ENCODE measurements around the gene CES1. TPM values are rescaled to one million over a fixed set of nuclear protein-coding genes. Genes with fewer than 3 reads are reported as not detected.
"Not testable (repeated sequence)": the region's sequence is repeated elsewhere in the genome, so short reads cannot be mapped to it uniquely, and the experiment has no call there.

The CES1 gene
- total and polyA plus RNA-seq, 7 donors, result 1.3 to 4.9 (median 3.2) TPM

- Histone ChIP-seq H3K4me3 (no peak overlapping the region), H3K27ac (no peak overlapping the region), H3K9me3 (no peaks in the 10 kb centered on the region), H3K27me3 (ENCODE audit: insufficient read depth in 3 of 3, low read length in 2 of 3) (no peaks in the 10 kb centered on the region), H3K36me3 (ENCODE audit: insufficient read depth in 1 of 2, low read depth in 1 of 2) (no peaks in the 10 kb centered on the region), H3K4me1 (no peaks in the 10 kb centered on the region)
- no peak for DNase-seq
- intact Hi-C loops (cut with DNase I), result loop anchor here in 1 of 2 donors (2.0 kb wide), 1 partner anchor 71 kb away; no protein-coding TSS in a partner anchor
- 80 to 84% (median 81%) methylated on average over 7 of the region's 7 CpGs for WGBS, 3 donors
- ATAC-seq, result no peak
- TF ChIP-seq CTCF (IDR thresholded peaks at IDR 0.05), result no peak
Observed at GRCh38 chr16:55834049-55834448, 1.2 kb upstream of the CES1 start.

- H3K27me3 ChIP-seq (ENCODE audit: insufficient read depth in 3 of 3, low read length in 2 of 3), result no peaks in the 10 kb centered on the region
- DNase-seq, result no peak
- H3K4me1 ChIP-seq, result no peaks in the 10 kb centered on the region
- ATAC-seq, result no peak
- H3K36me3 ChIP-seq (ENCODE audit: insufficient read depth in 1 of 2, low read depth in 1 of 2), result no peaks in the 10 kb centered on the region
- 79 to 81% (median 80%) methylated on average over 17 of the region's 17 CpGs for WGBS, 3 donors
- intact Hi-C loops (cut with DNase I), result no loop called here
- no peaks in the 10 kb centered on the region for H3K9me3 ChIP-seq
- no peak overlapping the region for H3K27ac ChIP-seq
- peak overlapping the region; percentile 44 for H3K4me3 ChIP-seq
- TF ChIP-seq CTCF (IDR thresholded peaks at IDR 0.05), result no peak
Observed at GRCh38 chr16:55832425-55832772, 497 bp downstream of the CES1 start.

- intact Hi-C loops (cut with DNase I), result no loop called here
Observed at GRCh38 chr16:55830658-55831294, 2.1 kb downstream of the CES1 start.

GRCh38 chr16:55829232-55829631 lies 3.7 kb downstream of the CES1 start:
- not testable (repeated sequence) for H3K4me3 ChIP-seq; H3K4me1 ChIP-seq; H3K9me3 ChIP-seq; H3K36me3 ChIP-seq (ENCODE audit: insufficient read depth in 1 of 2, low read depth in 1 of 2); H3K27me3 ChIP-seq (ENCODE audit: insufficient read depth in 3 of 3, low read length in 2 of 3); DNase-seq; H3K27ac ChIP-seq; ATAC-seq
- WGBS, 3 donors, result 76 to 95% (median 91%) methylated on average over 3 of the region's 3 CpGs
- intact Hi-C loops (cut with DNase I), result loop anchor here in 1 of 2 donors (2.0 kb wide), 1 partner anchor 62 kb away; no protein-coding TSS in a partner anchor

More at GRCh38 chr16:55830658-55831294, 2.1 kb downstream of the CES1 start:
- WGBS, 3 donors, result 79 to 87% (median 87%) methylated on average over 6 of the region's 6 CpGs
- no peaks in the 10 kb centered on the region for H3K27me3 ChIP-seq (ENCODE audit: insufficient read depth in 3 of 3, low read length in 2 of 3)
- TF ChIP-seq CTCF (IDR thresholded peaks at IDR 0.05), result no peak
- H3K36me3 ChIP-seq (ENCODE audit: insufficient read depth in 1 of 2, low read depth in 1 of 2), result no peaks in the 10 kb centered on the region
- H3K4me1 ChIP-seq, result no peaks in the 10 kb centered on the region
- no peaks in the 10 kb centered on the region for H3K9me3 ChIP-seq
- DNase-seq (no peak), ATAC-seq (no peak)
- H3K4me3 ChIP-seq, result no peak overlapping the region
- no peak overlapping the region for H3K27ac ChIP-seq

- WGBS, 3 donors, result 74 to 79% (median 77%) methylated on average over 10 of the region's 10 CpGs
- intact Hi-C loops (cut with DNase I), result loop anchor here in 1 of 2 donors (2.0 kb wide), 1 partner anchor 62 kb away; no protein-coding TSS in a partner anchor
Observed at GRCh38 chr16:55828680-55829079, 4.2 kb downstream of the CES1 start.

More at GRCh38 chr16:55828680-55829079, 4.2 kb downstream of the CES1 start:
- Histone ChIP-seq H3K36me3 (ENCODE audit: insufficient read depth in 1 of 2, low read depth in 1 of 2) (no peaks in the 10 kb centered on the region), H3K9me3 (no peaks in the 10 kb centered on the region), H3K27ac (no peak overlapping the region), H3K4me1 (no peaks in the 10 kb centered on the region), H3K4me3 (no peak overlapping the region), H3K27me3 (ENCODE audit: insufficient read depth in 3 of 3, low read length in 2 of 3) (peaks cover 0 to 3% (median 0%) of the 10 kb centered on the region in 3 donors)
- DNase-seq (no peak), ATAC-seq (no peak)
- TF ChIP-seq CTCF (IDR thresholded peaks at IDR 0.05), result no peak
